VCaP (cell line): ENCODE results near the gene COL8A1.
A peak's percentile ranks its signal among the peaks of the same experiment; 100 is the strongest.

Experiments used
- H3K27ac ChIP-seq: fragments of 450-650 bp; 2 replicates; pipeline ENCODE4 v1.5.1; 2017
- CTCF ChIP-seq: fragments of 450-650 bp; conservative IDR thresholded peaks from 2 replicates; pipeline ENCODE4 v1.5.1; 2017; ENCODE audit warnings: mild to moderate bottlenecking, moderate library complexity

The COL8A1 gene

DNA sequence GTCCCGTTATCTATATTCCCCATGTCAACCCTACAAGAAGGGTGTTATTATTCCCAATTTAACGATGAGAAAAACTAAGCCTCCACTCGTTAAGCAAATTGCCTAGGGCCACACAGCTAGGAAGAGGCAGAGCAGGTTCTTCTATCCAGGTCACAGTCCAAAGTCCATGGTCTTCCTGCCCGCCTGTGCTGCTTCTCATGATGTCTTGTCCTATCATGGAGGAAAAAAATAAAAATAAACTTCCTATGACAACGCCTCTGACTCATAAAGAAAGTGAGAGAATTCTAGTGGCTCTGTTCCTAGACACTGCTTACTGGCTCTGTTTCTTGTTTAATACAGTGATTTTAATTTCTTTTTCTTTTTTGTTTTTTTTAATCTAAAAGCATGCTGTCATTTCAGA is 9.7 kb downstream of the COL8A1 start:
- no peak overlapping the region for H3K27ac ChIP-seq
- TF ChIP-seq CTCF, result no peak

DNA sequence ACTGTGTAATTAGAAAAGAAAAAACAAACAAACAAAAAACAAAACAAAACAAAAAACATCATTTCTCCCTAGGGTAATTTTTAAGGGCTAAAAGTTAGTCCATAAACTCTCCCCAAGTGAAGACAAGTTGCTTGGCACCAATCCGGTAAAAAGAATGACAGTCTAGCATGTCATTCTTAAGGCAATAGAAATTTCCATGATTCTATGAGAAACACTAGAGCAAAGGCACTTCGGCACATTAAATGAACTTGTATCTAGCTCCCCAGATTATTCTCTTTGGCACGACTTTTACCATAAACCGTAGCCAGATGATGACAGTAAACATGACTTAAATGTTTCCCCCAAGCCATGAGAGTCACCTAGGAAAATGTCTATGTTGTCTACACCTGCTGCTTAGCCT is 10.1 kb downstream of the COL8A1 start:
- TF ChIP-seq CTCF, result no peak
- no peak overlapping the region for H3K27ac ChIP-seq

GRCh38 chr3:99651531-99651930 is 13.1 kb downstream of the COL8A1 start:
- peak overlapping the region; percentile 43; the same call in 1 of the 2 replicates for H3K27ac ChIP-seq
- no peak for TF ChIP-seq CTCF

GRCh38 chr3:99656624-99657023 is 18.2 kb downstream of the COL8A1 start:
- no peak for TF ChIP-seq CTCF
- no peak overlapping the region for H3K27ac ChIP-seq

DNA sequence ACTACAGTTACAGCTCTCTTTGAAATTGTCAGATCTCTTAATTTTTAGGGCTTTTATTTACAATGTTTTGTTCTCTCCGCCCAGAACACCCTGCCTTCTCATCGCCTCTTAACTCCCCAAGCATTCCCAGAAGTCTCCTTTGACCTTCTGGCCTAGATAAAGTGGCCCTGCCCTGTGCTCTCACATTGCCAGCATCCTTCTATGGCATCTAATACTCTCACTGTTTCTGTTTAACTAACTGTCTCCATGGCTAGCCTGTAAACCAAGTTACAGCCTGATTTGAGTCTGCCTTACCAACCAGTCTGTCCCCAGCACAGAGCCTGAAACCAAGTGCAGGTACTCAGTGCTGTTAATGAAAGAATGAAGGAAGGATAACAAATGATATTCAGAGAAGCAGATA is 19.9 kb downstream of the COL8A1 start:
- no peak for TF ChIP-seq CTCF
- H3K27ac ChIP-seq, result no peak overlapping the region

GRCh38 chr3:99659032-99659431 is 20.6 kb downstream of the COL8A1 start:
- TF ChIP-seq CTCF, result no peak
- H3K27ac ChIP-seq, result no peak overlapping the region

DNA sequence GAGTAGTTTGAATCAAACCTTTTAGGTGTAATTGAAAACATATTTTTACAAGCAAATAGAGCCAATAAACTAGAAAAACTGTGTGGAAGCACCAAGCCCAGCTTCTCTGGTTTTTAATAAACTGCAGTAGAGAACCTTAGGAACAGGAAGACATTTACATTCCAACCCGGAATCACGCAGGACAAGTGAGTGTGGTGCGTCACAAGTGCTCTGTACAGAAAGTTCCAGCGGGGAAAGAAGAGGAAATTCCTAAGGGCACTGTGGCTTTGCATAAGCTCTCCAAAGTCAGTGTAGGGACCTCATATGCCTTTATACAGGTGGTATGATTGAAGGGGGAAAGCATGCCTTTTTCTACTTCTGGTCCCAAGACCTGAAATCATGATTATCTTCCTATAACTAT is 21.6 kb downstream of the COL8A1 start:
- no peak overlapping the region for H3K27ac ChIP-seq
- no peak for TF ChIP-seq CTCF
